Glutamatergic neuron (in vitro differentiated cells): ENCODE data around the gene MAG. TPM values are rescaled to one million over a fixed set of nuclear protein-coding genes. Genes with fewer than 3 reads are reported as not detected.

Experiments
- DNase-seq: peaks from one replicate; pipeline ENCODE4 v3.0.0; 2022
- H3K27ac Mint-ChIP-seq: one replicate; pipeline ENCODE4 v1.8.0; 2020; ENCODE audit warnings: mild to moderate bottlenecking, mixed read lengths, inconsistent platforms; ENCODE audit not compliant: unreplicated experiment
- H3K27me3 Mint-ChIP-seq: one replicate; pipeline ENCODE4 v1.8.0; 2020; ENCODE audit warnings: mild to moderate bottlenecking, moderate library complexity, mixed read lengths, inconsistent platforms; ENCODE audit not compliant: unreplicated experiment
- H3K36me3 Mint-ChIP-seq: one replicate; pipeline ENCODE4 v1.8.0; 2020; ENCODE audit warnings: mild to moderate bottlenecking, mixed read lengths, inconsistent platforms; ENCODE audit not compliant: unreplicated experiment
- H3K4me1 Mint-ChIP-seq: one replicate; pipeline ENCODE4 v1.8.0; 2020; ENCODE audit warnings: mild to moderate bottlenecking, low read depth, mixed read lengths, inconsistent platforms; ENCODE audit not compliant: unreplicated experiment
- H3K4me3 Mint-ChIP-seq: one replicate; pipeline ENCODE4 v1.8.0; 2020; ENCODE audit warnings: mild to moderate bottlenecking, mixed read lengths, inconsistent platforms; ENCODE audit not compliant: unreplicated experiment
- H3K9me3 Mint-ChIP-seq: one replicate; pipeline ENCODE4 v1.8.0; 2020; ENCODE audit warnings: mild to moderate bottlenecking, moderate library complexity, mixed read lengths, inconsistent platforms; ENCODE audit not compliant: unreplicated experiment
- CTCF ChIP-seq: fragments of 200-600 bp; sonication (generic); IDR thresholded peaks from one replicate; pipeline ENCODE4 v1.5.0; 2021; ENCODE audit not compliant: partially characterized antibody, unreplicated experiment
- total RNA-seq: library from RNA; stranded (reverse); fragmentation: NEBNext Ultra II Directional; extraction: Animal tissue kit (Norgen Biotek cat#: 25700); gene quantifications from one replicate; pipeline ENCODE4 v1.2.1, GENCODE V29; 2021; ENCODE audit not compliant: unreplicated experiment

The MAG gene
- total RNA-seq, 1 donor from 2014 or later = not detected

GRCh38 chr19:35278578-35279284 lies 13.2 kb upstream of the MAG start:
- no peak overlapping the region for H3K4me3 Mint-ChIP-seq
- DNase-seq = no peak
- no peak overlapping the region for H3K27ac Mint-ChIP-seq
- no peak for TF ChIP-seq CTCF
- H3K9me3 Mint-ChIP-seq = peaks cover 12% of the 10 kb centered on the region
- peaks cover 14% of the 10 kb centered on the region for H3K27me3 Mint-ChIP-seq
- peaks cover 8% of the 10 kb centered on the region for H3K4me1 Mint-ChIP-seq
- H3K36me3 Mint-ChIP-seq = no peaks in the 10 kb centered on the region

- Mint-ChIP-seq H3K4me1 (peaks cover 8% of the 10 kb centered on the region), H3K27ac (no peak overlapping the region), H3K27me3 (peaks cover 14% of the 10 kb centered on the region), H3K36me3 (no peaks in the 10 kb centered on the region), H3K4me3 (peak overlapping the region; percentile 34), H3K9me3 (peaks cover 13% of the 10 kb centered on the region)
- no peak for DNase-seq
- no peak for TF ChIP-seq CTCF
Observed at GRCh38 chr19:35279374-35279773, 12.6 kb upstream of the MAG start.

- H3K4me1 Mint-ChIP-seq = peaks cover 12% of the 10 kb centered on the region
- TF ChIP-seq CTCF = no peak
- H3K27ac Mint-ChIP-seq = peak overlapping the region; percentile 91
- peaks cover 15% of the 10 kb centered on the region for H3K27me3 Mint-ChIP-seq
- peak; percentile 61 for DNase-seq
- H3K36me3 Mint-ChIP-seq = no peaks in the 10 kb centered on the region
- peak overlapping the region; percentile 34 for H3K4me3 Mint-ChIP-seq
- H3K9me3 Mint-ChIP-seq = peaks cover 12% of the 10 kb centered on the region
Observed at GRCh38 chr19:35279985-35280821, 11.8 kb upstream of the MAG start.

- H3K4me1 Mint-ChIP-seq = peaks cover 14% of the 10 kb centered on the region
- no peak overlapping the region for H3K27ac Mint-ChIP-seq
- peaks cover 15% of the 10 kb centered on the region for H3K27me3 Mint-ChIP-seq
- peaks cover 12% of the 10 kb centered on the region for H3K9me3 Mint-ChIP-seq
- H3K36me3 Mint-ChIP-seq = no peaks in the 10 kb centered on the region
- DNase-seq = no peak
- no peak for TF ChIP-seq CTCF
- no peak overlapping the region for H3K4me3 Mint-ChIP-seq
Observed at GRCh38 chr19:35281303-35281702, 10.7 kb upstream of the MAG start.
